Neural crest cell (in vitro differentiated cells): ENCODE measurements around the gene PHTF2. TPM values are rescaled to one million over a fixed set of nuclear protein-coding genes. Genes with fewer than 3 reads are reported as not detected.

ENCODE experiments used
- DNase-seq: peaks from one replicate; pipeline ENCODE4 v3.0.0; 2021; ENCODE audit warnings: low read depth, mixed read lengths, low spot score
- H3K27ac Mint-ChIP-seq: one replicate; pipeline ENCODE4 v1.8.0; 2021; ENCODE audit warnings: mild to moderate bottlenecking, mixed read lengths; ENCODE audit not compliant: unreplicated experiment
- H3K27me3 Mint-ChIP-seq: 2 replicates; pipeline ENCODE4 v1.8.0; 2021; ENCODE audit warnings: low read depth, mild to moderate bottlenecking, mixed read lengths
- H3K36me3 Mint-ChIP-seq: 2 replicates; pipeline ENCODE4 v1.8.0; 2021; ENCODE audit warnings: low read depth, mild to moderate bottlenecking, mixed read lengths
- H3K4me1 Mint-ChIP-seq: 2 replicates; pipeline ENCODE4 v1.8.0; 2021; ENCODE audit warnings: mixed read lengths
- H3K4me3 Mint-ChIP-seq: one replicate; pipeline ENCODE4 v1.8.0; 2021; ENCODE audit warnings: mild to moderate bottlenecking, mixed read lengths
- H3K9me3 Mint-ChIP-seq: 2 replicates; pipeline ENCODE4 v1.8.0; 2021; ENCODE audit warnings: mixed read lengths
- CTCF ChIP-seq: fragments of 200-600 bp; sonication (generic); conservative IDR thresholded peaks from 2 replicates; pipeline ENCODE4 v1.5.0; 2021; ENCODE audit warnings: antibody characterized with exemption, mild to moderate bottlenecking
- total RNA-seq: library from RNA; stranded (reverse); gene quantifications from 2 replicates; pipeline ENCODE4 v1.2.1, GENCODE V29; 2021

Gene PHTF2
- total RNA-seq, 1 donor from 2014 or later: 19.8 TPM

GRCh38 chr7:77960336-77960735 lies 161.8 kb downstream of the PHTF2 start:
- no peak for TF ChIP-seq CTCF
- H3K27ac Mint-ChIP-seq: no peak overlapping the region
- H3K9me3 Mint-ChIP-seq: no peaks in the 10 kb centered on the region
- H3K27me3 Mint-ChIP-seq: no peaks in the 10 kb centered on the region
- no peak overlapping the region for H3K4me3 Mint-ChIP-seq
- no peaks in the 10 kb centered on the region for H3K4me1 Mint-ChIP-seq
- no peaks in the 10 kb centered on the region for H3K36me3 Mint-ChIP-seq
- DNase-seq: no peak

- no peak for DNase-seq
- no peaks in the 10 kb centered on the region for H3K9me3 Mint-ChIP-seq
Measured at GRCh38 chr7:77967429-77967828, 168.9 kb downstream of the PHTF2 start.

GRCh38 chr7:77971726-77972125 lies 173.2 kb downstream of the PHTF2 start:
- H3K36me3 Mint-ChIP-seq: no peaks in the 10 kb centered on the region
- H3K9me3 Mint-ChIP-seq: peaks cover 2% of the 10 kb centered on the region
- H3K27me3 Mint-ChIP-seq: no peaks in the 10 kb centered on the region
- H3K4me1 Mint-ChIP-seq: no peaks in the 10 kb centered on the region
- no peak for DNase-seq
- no peak for TF ChIP-seq CTCF
- no peak overlapping the region for H3K4me3 Mint-ChIP-seq
- no peak overlapping the region for H3K27ac Mint-ChIP-seq

More at GRCh38 chr7:77967429-77967828, 168.9 kb downstream of the PHTF2 start:
- no peaks in the 10 kb centered on the region for H3K27me3 Mint-ChIP-seq
- H3K4me1 Mint-ChIP-seq: no peaks in the 10 kb centered on the region
- H3K36me3 Mint-ChIP-seq: no peaks in the 10 kb centered on the region
- no peak overlapping the region for H3K27ac Mint-ChIP-seq
- no peak overlapping the region for H3K4me3 Mint-ChIP-seq
- TF ChIP-seq CTCF: no peak

- Mint-ChIP-seq H3K4me3 (no peak overlapping the region), H3K27ac (no peak overlapping the region), H3K36me3 (peaks cover 4% of the 10 kb centered on the region), H3K9me3 (peaks cover 7% of the 10 kb centered on the region), H3K4me1 (no peaks in the 10 kb centered on the region), H3K27me3 (no peaks in the 10 kb centered on the region)
- TF ChIP-seq CTCF: no peak
- DNase-seq: no peak
Measured at GRCh38 chr7:77975672-77976480, 177.3 kb downstream of the PHTF2 start.

- no peak overlapping the region for H3K4me3 Mint-ChIP-seq
- H3K27ac Mint-ChIP-seq: no peak overlapping the region
- H3K27me3 Mint-ChIP-seq: no peaks in the 10 kb centered on the region
- TF ChIP-seq CTCF: no peak
- peaks cover 7% of the 10 kb centered on the region for H3K9me3 Mint-ChIP-seq
- DNase-seq: no peak
- no peaks in the 10 kb centered on the region for H3K4me1 Mint-ChIP-seq
- peaks cover 4% of the 10 kb centered on the region for H3K36me3 Mint-ChIP-seq
Measured at GRCh38 chr7:77979219-77979618, 180.6 kb downstream of the PHTF2 start.
